HepG2 (cell line): ENCODE data around the gene SHLD1. TPM values are rescaled to one million over a fixed set of nuclear protein-coding genes. Genes with fewer than 3 reads are reported as not detected.

Experiments
- CC2D1A ChIP-seq: sonication (generic); formaldehyde crosslinking; IDR thresholded peaks from 2 replicates; pipeline ENCODE4 v1.8.1; 2023; ENCODE audit warnings: mild to moderate bottlenecking, missing genetic modification reagents
- HOXD1 ChIP-seq: sonication (generic); formaldehyde crosslinking; IDR thresholded peaks from 2 replicates; pipeline ENCODE4 v1.5.0; 2020; ENCODE audit warnings: missing genetic modification reagents
- MBNL3 ChIP-seq: fragments of 250-450 bp; sonication (Bioruptor Pico); conservative IDR thresholded peaks from 2 replicates; pipeline ENCODE4 v1.8.0; 2022; ENCODE audit warnings: mild to moderate bottlenecking, inconsistent platforms
- MED8 ChIP-seq: sonication (generic); formaldehyde crosslinking; IDR thresholded peaks from 2 replicates; pipeline ENCODE4 v1.8.1; 2023; ENCODE audit warnings: mild to moderate bottlenecking, missing genetic modification reagents; ENCODE audit not compliant: insufficient replicate concordance
- NBN ChIP-seq: fragments of 450-650 bp; conservative IDR thresholded peaks from 2 replicates; pipeline ENCODE4 v1.6.1; 2017
- NFRKB ChIP-seq: fragments of 450-650 bp; IDR thresholded peaks from 2 replicates; pipeline ENCODE4 v1.6.1; 2017
- NR3C1 ChIP-seq: sonication (generic); formaldehyde crosslinking; IDR thresholded peaks from 2 replicates; pipeline ENCODE4 v1.4.0; 2020; ENCODE audit warnings: missing genetic modification reagents
- PATZ1 ChIP-seq: sonication (generic); formaldehyde crosslinking; IDR thresholded peaks from 2 replicates; pipeline ENCODE4 v1.4.0; 2020; ENCODE audit warnings: missing genetic modification reagents
- SATB2 ChIP-seq: sonication (generic); formaldehyde crosslinking; IDR thresholded peaks from 2 replicates; pipeline ENCODE4 v1.5.0; 2020; ENCODE audit warnings: missing genetic modification reagents
- SOX13 ChIP-seq, 3 experiments: fragments of 450-650 bp in 1 of 3; sonication (generic) in 1 of 3; formaldehyde crosslinking in 1 of 3; IDR thresholded peaks in 2 of 3; conservative IDR thresholded peaks in 1 of 3; 2 replicates each; pipeline versions ENCODE4 v1.5.0 to v1.6.1; 2016 to 2020; ENCODE audit warnings: antibody characterized with exemption in 1 of 3, mild to moderate bottlenecking in 1 of 3, missing compliant biosample characterization in 1 of 3, missing genetic modification reagents in 1 of 3, moderate library complexity in 1 of 3
- THAP11 ChIP-seq: IDR thresholded peaks from 2 replicates; pipeline ENCODE4 v1.6.1; 2016; ENCODE audit warnings: missing biosample characterization, missing genetic modification reagents
- THYN1 ChIP-seq: sonication (generic); formaldehyde crosslinking; IDR thresholded peaks from 2 replicates; pipeline ENCODE4 v1.8.1; 2023; ENCODE audit warnings: low read depth, mild to moderate bottlenecking, moderate library complexity, missing genetic modification reagents, borderline replicate concordance
- ZGPAT ChIP-seq: IDR thresholded peaks from 2 replicates; pipeline ENCODE4 v1.6.1; 2016; ENCODE audit warnings: mild to moderate bottlenecking
- ZNF552 ChIP-seq: sonication (generic); formaldehyde crosslinking; IDR thresholded peaks from 2 replicates; pipeline ENCODE4 v1.9.0; 2022; ENCODE audit warnings: missing genetic modification reagents, mild to moderate bottlenecking, borderline replicate concordance
- ZNF567 ChIP-seq: sonication (generic); formaldehyde crosslinking; IDR thresholded peaks from 2 replicates; pipeline ENCODE4 v1.8.1; 2023; ENCODE audit warnings: mild to moderate bottlenecking, missing genetic modification reagents, borderline replicate concordance
- ZNF574 ChIP-seq: sonication (generic); formaldehyde crosslinking; IDR thresholded peaks from 2 replicates; pipeline ENCODE4 v1.4.0; 2020; ENCODE audit warnings: missing genetic modification reagents
- ZNF768 ChIP-seq: sonication (generic); formaldehyde crosslinking; IDR thresholded peaks from 2 replicates; pipeline ENCODE4 v1.4.0; 2020; ENCODE audit warnings: missing genetic modification reagents
- ZXDC ChIP-seq: sonication (generic); formaldehyde crosslinking; IDR thresholded peaks from 2 replicates; pipeline ENCODE4 v1.5.0; 2020; ENCODE audit warnings: mild to moderate bottlenecking, missing genetic modification reagents
- polyA plus RNA-seq, 8 experiments: library from polyadenylated mRNA; depleted of rRNA in 3 of 8; stranded (reverse) in 7 of 8; unstranded in 1 of 8; fragments of >200 nt; fragmentation: Illumina TruSeq in 4 of 8; extraction: Trizol in 4 of 8; gene quantifications; 2 replicates each; pipeline versions ENCODE4 v1.2.1 to v1.2.3, GENCODE V29; 2011 to 2016; ENCODE audit warnings: low read depth in 4 of 8, missing spikeins in 1 of 8, mixed read lengths in 1 of 8; ENCODE audit not compliant: insufficient read depth in 1 of 8
- total RNA-seq, 5 experiments: library from RNA; depleted of rRNA; stranded (reverse); fragments of >200 nt; fragmentation: Illumina TruSeq; extraction: Trizol; gene quantifications; 2 replicates each; pipeline ENCODE4 v1.2.3, GENCODE V29; 2016; ENCODE audit warnings: low read depth in 1 of 5

SHLD1 gene
- total and polyA plus RNA-seq, 2 of the 13 experiments (the other 11 are each of a cell fraction or from before 2014, with no cell fraction given), result 8.9 to 10.0 TPM

GRCh38 chr20:5821627-5822215 is 71.5 kb downstream of the SHLD1 start (continued):
- TF ChIP-seq SOX13 (IDR thresholded peaks at IDR 0.05) (no peak), SOX13 (CRISPR knock-in tag; conservative IDR thresholded peaks at IDR 0.05 in 1 of 2, IDR thresholded peaks at IDR 0.05 in 1 of 2) (peak in 1 of 2 experiments; percentile 71; a peak in 2 of 4 replicates), SATB2 (CRISPR knock-in tag) (no peak; the same call in 1 of the 2 replicates), THAP11 (CRISPR knock-in tag) (peak; percentile 64), MBNL3 (CRISPR knock-in tag) (no peak), PATZ1 (peak; percentile 59; the same call in 1 of the 2 replicates), ZNF567 (CRISPR knock-in tag) (0 out of 2 replicates have a peak, but pooled peaks have one; percentile 35), MED8 (no peak), ZXDC (CRISPR knock-in tag) (no peak), CC2D1A (CRISPR knock-in tag) (no peak), THYN1 (CRISPR knock-in tag) (no peak), ZNF574 (CRISPR knock-in tag) (peak; percentile 80), NBN (no peak), ZNF768 (CRISPR knock-in tag) (no peak), HOXD1 (CRISPR knock-in tag) (0 out of 2 replicates have a peak, but pooled peaks have one; percentile 64), ZGPAT (CRISPR knock-in tag) (peak; percentile 87), NR3C1 (no peak), ZNF552 (CRISPR knock-in tag) (no peak), NFRKB (no peak)
